HG02623 (cell line): Measurements from ENCODE around the gene SNTG2.
"Not testable (repeated sequence)": the region's sequence is repeated elsewhere in the genome, so short reads cannot be mapped to it uniquely, and the experiment has no call there.

Experiments
- ATAC-seq: cut with Tn5 transposase; IDR thresholded peaks from one replicate; pipeline ENCODE4 v1.9.1; 2021; ENCODE audit warnings: moderate library complexity; ENCODE audit not compliant: unreplicated experiment

The SNTG2 gene

GRCh38 chr2:1360557-1361250 lies 410.1 kb downstream of the SNTG2 start:
- ATAC-seq = no peak

- no peak for ATAC-seq
Observed at GRCh38 chr2:1363367-1363766, 412.7 kb downstream of the SNTG2 start.

- ATAC-seq = no peak
Observed at GRCh38 chr2:1366546-1367134, 416.0 kb downstream of the SNTG2 start.

DNA sequence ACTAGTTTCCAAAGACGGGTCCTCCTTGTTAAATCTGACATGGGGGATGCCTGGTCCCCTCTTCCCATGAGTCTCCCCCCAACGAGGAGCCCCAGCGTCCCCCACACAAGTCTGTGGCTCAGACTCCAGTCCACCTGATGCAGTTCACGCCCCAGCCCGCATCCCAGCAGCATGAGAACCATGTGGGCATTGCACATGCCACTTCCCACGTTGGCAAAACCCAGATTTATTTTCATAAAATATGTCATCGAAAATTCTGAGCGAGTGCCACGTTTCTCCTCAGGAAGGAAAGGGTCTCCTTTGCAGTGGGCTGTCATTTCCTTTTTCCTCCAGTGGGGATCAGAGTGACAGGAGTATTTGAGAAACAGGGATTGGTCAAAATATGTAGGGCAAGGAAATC lies 417.0 kb downstream of the SNTG2 start:
- ATAC-seq = no peak

GRCh38 chr2:1369905-1370304 lies 419.3 kb downstream of the SNTG2 start:
- ATAC-seq = no peak

GRCh38 chr2:1370461-1370860 lies 419.8 kb downstream of the SNTG2 start:
- no peak for ATAC-seq

DNA sequence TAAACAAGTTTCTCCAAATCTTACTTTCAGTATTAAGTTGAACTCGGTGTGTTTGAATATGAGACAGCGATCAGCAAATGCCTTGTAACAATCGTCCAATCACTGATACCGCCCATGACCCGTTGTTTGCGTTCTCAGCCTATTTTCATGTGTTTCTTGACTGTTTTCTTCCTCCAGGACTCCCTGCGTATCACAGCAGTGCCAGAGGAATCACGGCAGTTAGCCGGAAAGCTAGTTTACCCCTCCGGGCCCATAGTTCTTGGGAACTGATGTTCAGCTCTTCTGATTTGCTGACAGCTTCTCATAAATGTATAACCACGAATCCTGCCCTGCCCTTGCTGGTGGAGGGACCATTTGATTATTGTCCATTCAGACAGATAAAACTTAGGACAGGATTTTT lies 420.4 kb downstream of the SNTG2 start:
- no peak for ATAC-seq

DNA sequence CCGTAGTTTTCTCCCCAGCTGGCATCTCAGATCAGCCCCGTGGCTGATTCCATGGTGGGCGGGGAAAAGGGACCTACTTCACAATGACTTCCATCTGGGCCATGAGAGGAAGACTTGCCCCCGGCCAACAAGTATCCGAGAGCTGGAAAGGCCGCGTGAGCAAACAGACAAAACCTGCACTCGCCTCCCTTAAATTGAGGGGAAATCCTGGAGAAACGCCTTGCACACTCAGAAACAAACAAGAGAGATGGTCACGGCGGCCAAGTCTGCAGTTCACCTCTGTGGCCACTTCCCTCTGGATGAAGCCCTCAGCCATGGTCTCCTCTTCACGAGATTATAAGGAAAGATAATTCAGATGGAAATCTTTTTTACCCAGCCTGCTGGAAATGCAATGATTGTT lies 423.2 kb downstream of the SNTG2 start:
- ATAC-seq = no peak

GRCh38 chr2:1374287-1374686 lies 423.6 kb downstream of the SNTG2 start:
- no peak for ATAC-seq

DNA sequence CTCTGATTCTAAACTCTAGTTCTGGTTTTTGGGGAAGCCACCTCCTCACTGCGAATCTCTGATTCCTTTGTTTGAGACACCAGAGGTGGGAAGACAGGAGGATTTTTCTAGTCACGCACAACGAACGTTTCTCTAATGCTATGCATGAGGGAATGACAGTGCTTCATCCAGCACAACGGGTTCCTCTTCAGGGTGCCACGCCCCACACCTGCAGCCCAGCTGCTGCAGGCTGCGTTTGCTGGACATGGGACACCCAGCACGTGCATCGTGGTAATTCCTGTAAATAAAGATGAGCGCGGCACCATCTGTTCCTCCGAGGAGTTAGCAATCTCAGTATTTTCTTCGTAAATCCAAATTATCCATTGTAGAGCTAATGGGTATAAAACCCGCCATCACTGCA lies 425.1 kb downstream of the SNTG2 start:
- ATAC-seq = no peak

DNA sequence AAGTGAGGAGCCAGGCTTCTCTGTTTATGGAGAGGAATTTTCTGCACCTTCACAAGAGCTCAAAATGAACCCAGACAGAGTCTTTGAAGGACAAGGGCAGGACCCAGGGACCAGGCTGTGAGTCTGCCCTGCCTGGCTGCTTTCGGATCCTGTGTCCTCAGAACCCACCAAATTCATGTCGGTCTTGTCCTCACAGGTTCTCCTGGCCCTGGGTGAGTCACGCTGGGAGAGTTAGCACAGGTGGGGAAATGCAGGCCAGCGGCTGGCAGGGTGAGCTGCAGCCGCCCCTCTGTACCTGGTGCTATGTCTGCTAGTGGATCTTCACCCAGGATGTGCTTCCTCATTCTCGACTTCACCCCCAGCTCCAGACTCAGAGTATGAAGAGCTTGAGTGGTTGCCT lies 426.8 kb downstream of the SNTG2 start:
- no peak for ATAC-seq

GRCh38 chr2:1378456-1379150 lies 428.0 kb downstream of the SNTG2 start:
- no peak for ATAC-seq

DNA sequence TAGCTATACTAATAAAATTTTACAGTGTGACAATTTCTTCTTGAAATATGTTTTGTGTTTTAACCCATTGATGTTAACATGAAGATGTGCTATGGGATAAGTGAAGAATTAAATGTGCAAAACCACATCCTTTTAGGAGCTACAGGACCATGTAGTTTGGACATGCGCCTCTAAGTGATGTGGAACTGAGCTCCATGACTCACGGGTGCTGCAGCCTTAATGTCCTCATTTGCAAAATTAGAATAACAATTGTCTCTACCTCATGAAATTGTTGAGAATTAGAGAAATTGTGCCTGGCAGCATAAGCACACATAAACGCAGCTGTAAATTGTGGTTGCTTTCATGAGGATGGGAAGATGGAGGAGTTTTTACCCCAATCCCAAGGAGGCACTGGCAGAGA lies 431.0 kb downstream of the SNTG2 start:
- no peak for ATAC-seq

GRCh38 chr2:1387954-1388725 lies 437.5 kb downstream of the SNTG2 start:
- not testable (repeated sequence) for ATAC-seq

GRCh38 chr2:1390118-1390517 lies 439.5 kb downstream of the SNTG2 start:
- ATAC-seq = not testable (repeated sequence)

DNA sequence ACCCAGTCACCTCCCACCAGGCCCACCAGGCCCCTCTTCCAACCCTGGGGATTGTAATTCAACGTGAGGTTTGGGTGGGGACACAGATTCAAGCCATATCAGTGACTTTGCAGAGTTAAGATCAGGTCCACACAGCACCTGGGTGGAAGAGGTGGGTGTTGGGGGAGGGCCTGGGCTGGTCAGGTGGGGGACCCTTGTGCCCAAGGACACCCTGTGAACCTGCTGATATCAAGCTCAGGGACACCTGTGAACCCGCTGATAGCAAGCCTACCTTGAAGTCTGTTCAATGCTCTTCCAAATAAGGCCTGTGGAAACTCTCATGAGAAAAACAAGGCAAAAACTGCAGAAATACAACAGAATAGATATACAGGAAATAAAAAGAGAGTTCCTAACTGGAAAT lies 442.7 kb downstream of the SNTG2 start:
- no peak for ATAC-seq

GRCh38 chr2:1394709-1395408 lies 444.2 kb downstream of the SNTG2 start:
- ATAC-seq = no peak

GRCh38 chr2:1397350-1397749 lies 446.7 kb downstream of the SNTG2 start:
- ATAC-seq = no peak

GRCh38 chr2:1398191-1398590 lies 447.5 kb downstream of the SNTG2 start:
- ATAC-seq = no peak

DNA sequence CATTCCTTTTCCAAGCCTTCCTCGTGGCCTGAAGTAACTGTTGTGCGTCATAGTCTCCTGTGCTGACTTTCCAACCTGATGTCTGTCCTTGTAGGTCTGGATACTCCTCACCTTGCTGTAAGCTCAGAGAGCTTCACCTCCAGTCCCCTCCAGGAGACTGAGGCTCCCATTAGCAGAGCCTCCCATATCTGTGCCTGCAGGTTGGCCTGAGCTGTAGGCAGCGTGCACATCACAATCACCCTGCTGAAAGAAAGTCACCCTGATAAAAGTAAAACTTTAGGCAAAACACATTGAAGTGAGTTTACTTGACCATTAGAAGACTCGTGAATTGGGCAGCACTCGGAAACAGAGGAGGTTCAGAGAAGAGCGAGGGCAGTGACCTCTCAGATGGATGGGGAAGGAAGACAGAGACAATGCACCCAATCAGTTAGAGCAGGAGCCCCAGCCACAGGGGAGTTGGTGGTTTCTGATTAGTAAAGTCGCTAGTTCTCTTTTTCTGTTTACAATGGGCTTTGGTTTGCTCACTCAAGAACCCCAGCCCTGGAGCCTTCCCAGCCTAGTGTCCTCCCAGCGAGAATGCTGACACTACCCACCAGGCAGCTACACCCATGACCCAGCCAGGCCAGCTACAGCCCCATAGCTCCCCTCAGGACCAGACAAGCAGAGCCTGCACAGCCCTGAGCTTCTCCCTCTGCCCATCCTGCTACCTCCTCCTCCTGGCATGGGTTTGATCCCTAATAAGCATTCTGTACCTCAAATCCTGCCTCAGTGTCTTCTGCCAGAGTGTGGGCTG lies 450.5 kb downstream of the SNTG2 start:
- ATAC-seq = no peak
